GM18951 (cell line): ENCODE data around the gene ARHGAP18.

ENCODE experiments used
- POLR2A ChIP-seq: IDR thresholded peaks from 4 replicates; pipeline ENCODE4 v1.6.1; 2011; ENCODE audit warnings: mild to moderate bottlenecking; ENCODE audit not compliant: insufficient read length, insufficient read depth; ENCODE audit errors: extremely low read depth
- in situ Hi-C: fragments of 300-500 bp; cut with MboI; formaldehyde crosslinking; loops from one replicate; pipeline ENCODE4 v1.12.0; 2022; ENCODE audit warnings: low sequenced_read_pairs, mixed read lengths, inconsistent platforms; ENCODE audit not compliant: unreplicated experiment

Gene ARHGAP18

GRCh38 chr6:129679275-129679674 lies 30.7 kb downstream of the ARHGAP18 start:
- no peak for TF ChIP-seq POLR2A
- in situ Hi-C loops, result no loop called here

- TF ChIP-seq POLR2A, result no peak
- in situ Hi-C loops, result no loop called here
Observed at GRCh38 chr6:129678463-129678862, 31.5 kb downstream of the ARHGAP18 start.

- TF ChIP-seq POLR2A, result no peak
- in situ Hi-C loops, result no loop called here
Observed at GRCh38 chr6:129677620-129678325, 32.2 kb downstream of the ARHGAP18 start.

GRCh38 chr6:129675669-129676472 lies 34.1 kb downstream of the ARHGAP18 start:
- no peak for TF ChIP-seq POLR2A
- in situ Hi-C loops, result no loop called here

GRCh38 chr6:129673748-129674147 lies 36.2 kb downstream of the ARHGAP18 start:
- in situ Hi-C loops, result no loop called here
- no peak for TF ChIP-seq POLR2A

- in situ Hi-C loops, result no loop called here
- no peak for TF ChIP-seq POLR2A
Observed at GRCh38 chr6:129672881-129673631, 36.9 kb downstream of the ARHGAP18 start.

- in situ Hi-C loops, result no loop called here
- no peak for TF ChIP-seq POLR2A
Observed at GRCh38 chr6:129672341-129672682, 37.7 kb downstream of the ARHGAP18 start.

GRCh38 chr6:129671442-129672340 lies 38.3 kb downstream of the ARHGAP18 start:
- peak; percentile 30 for TF ChIP-seq POLR2A
- in situ Hi-C loops, result no loop called here

- no peak for TF ChIP-seq POLR2A
Observed at GRCh38 chr6:129670634-129671033, 39.3 kb downstream of the ARHGAP18 start.

GRCh38 chr6:129667621-129668020 lies 42.4 kb downstream of the ARHGAP18 start:
- in situ Hi-C loops, result no loop called here
- TF ChIP-seq POLR2A, result no peak

More at GRCh38 chr6:129670634-129671033, 39.3 kb downstream of the ARHGAP18 start:
- in situ Hi-C loops, result no loop called here

- in situ Hi-C loops, result no loop called here
- no peak for TF ChIP-seq POLR2A
Observed at GRCh38 chr6:129667034-129667433, 42.9 kb downstream of the ARHGAP18 start.

GRCh38 chr6:129665555-129665954 lies 44.4 kb downstream of the ARHGAP18 start:
- TF ChIP-seq POLR2A, result no peak
- in situ Hi-C loops, result no loop called here

- TF ChIP-seq POLR2A, result no peak
- in situ Hi-C loops, result no loop called here
Observed at GRCh38 chr6:129663531-129663930, 46.4 kb downstream of the ARHGAP18 start.

GRCh38 chr6:129662980-129663431 lies 47.0 kb downstream of the ARHGAP18 start:
- in situ Hi-C loops, result no loop called here
- no peak for TF ChIP-seq POLR2A
